Pancreas (tissue), 10 donors: ENCODE measurements around the gene CCDC192. TPM values are rescaled to one million over a fixed set of nuclear protein-coding genes. Genes with fewer than 3 reads are reported as not detected.
A peak's percentile ranks its signal among the peaks of the same experiment; 100 is the strongest.

Experiments used
- ATAC-seq, 4 donors: fragments of 200-7000 bp; cut with Tn5 transposase; one replicate each; pipeline versions ENCODE4 v1.8.0 to v1.9.1; 2020; ENCODE audit warnings: mild to moderate bottlenecking in 4 of 4, moderate library complexity in 4 of 4
- DNase-seq, 6 donors: peaks; one replicate each; pipeline ENCODE4 v3.0.0-alpha.2; 2020
- FAIRE-seq: peaks from 2 replicates; lab custom pipeline; 2012; peaks lifted over from hg19 to GRCh38; lab: Jason Lieb, UNC
- H3K27ac ChIP-seq, 4 donors: fragments of 200-600 bp; sonication (generic); 1 replicate in 3 of 4; 2 replicates in 1 of 4; pipeline versions ENCODE4 v1.5.0 to v1.8.0; 2020
- H3K27me3 ChIP-seq, 4 donors: fragments of 200-600 bp; one replicate each; pipeline ENCODE4 v1.8.0; 2021
- H3K36me3 ChIP-seq, 3 donors: fragments of 200-600 bp; sonication (generic) in 1 of 3; one replicate each; pipeline versions ENCODE4 v1.5.0 to v1.8.0; 2020 to 2021
- H3K4me1 ChIP-seq, 3 donors: fragments of 200-600 bp; one replicate each; pipeline ENCODE4 v1.8.0; 2021
- H3K4me3 ChIP-seq, 4 donors: fragments of 200-600 bp; sonication (generic) in 2 of 4; one replicate each; pipeline versions ENCODE4 v1.5.0 to v1.8.0; 2020 to 2021
- H3K9me3 ChIP-seq, 4 donors: fragments of 200-600 bp; one replicate each; pipeline ENCODE4 v1.8.0; 2021
- CTCF ChIP-seq, 4 donors: fragments of 200-600 bp; sonication (generic) in 3 of 4; IDR thresholded peaks; one replicate each; pipeline versions ENCODE4 v1.5.0 to v1.8.0; 2021; ENCODE audit warnings: antibody characterized with exemption in 4 of 4
- WGBS, 2 donors: extraction: QIAGEN DNeasy Blood & Tissue Kit; methylation state at CpG; one replicate each; pipeline ENCODE4 v1.1.7; 2013; 5-methylcytosine and 5-hydroxymethylcytosine counted together
- intact Hi-C, 3 donors: fragments of 100-400 bp; cut with DNase I; formaldehyde crosslinking; loops; one replicate each; pipeline versions ENCODE4 v1.11.1 to v1.14.2; 2022
- polyA plus RNA-seq, 2 donors: library from polyadenylated mRNA; stranded (reverse); fragments of 200-250 nt; gene quantifications; one replicate each; pipeline ENCODE4 v1.2.3, GENCODE V29; 2013
- total RNA-seq, 6 donors: library from RNA; stranded (reverse); fragmentation: NEBNext Ultra II Directional in 4 of 6; extraction: Animal tissue kit (Norgen Biotek cat#: 25700) in 4 of 6; gene quantifications; one replicate each; pipeline versions ENCODE4 v1.2.1 to v1.2.4, GENCODE V29; 2021 to 2023
- donor health status: healthy with polysubstance abuse.
- donor health status: DM: no; HTN: no; CAD: no; lungs with moderate emphysema.
- donor health status: DM: no; HTN: no; CAD: no.
- donor health status: control.
- donor health status: control.
- donor health status: Bipolar disorder and iron deficiency.
- donor health status: DM: yes; HTN: yes; CAD: no.
- donor health status: DM: no; HTN: no; CAD: no.
- donor health status: DM: no; HTN: no; CAD: no.
- donor health status: DM: yes; HTN: yes; CAD: no.

Gene CCDC192
- total and polyA plus RNA-seq, 8 donors: not detected

GRCh38 chr5:127909066-127909465, 205.9 kb downstream of the CCDC192 start:
- H3K36me3 ChIP-seq: no peaks in the 10 kb centered on the region
- no peak for FAIRE-seq
- peak in 2 of 6 donors; percentile 10 to 37 for DNase-seq
- H3K27me3 ChIP-seq: no peaks in the 10 kb centered on the region
- no peak overlapping the region for H3K27ac ChIP-seq
- intact Hi-C loops: no loop called here
- H3K9me3 ChIP-seq: no peaks in the 10 kb centered on the region
- peak in 2 of 4 donors; percentile 19 to 33 for TF ChIP-seq CTCF (IDR thresholded peaks at IDR 0.05)
- WGBS, 2 donors: 20 to 31% methylated on average over 3 of the region's 3 CpGs
- ATAC-seq: peak; percentile 74 to 98 (median 92)
- peaks cover 0 to 17% (median 9%) of the 10 kb centered on the region in 3 donors for H3K4me1 ChIP-seq
- H3K4me3 ChIP-seq: no peak overlapping the region

GRCh38 chr5:127909821-127910220, 206.6 kb downstream of the CCDC192 start:
- no peak for DNase-seq
- no peaks in the 10 kb centered on the region for H3K36me3 ChIP-seq
- no peak for TF ChIP-seq CTCF (IDR thresholded peaks at IDR 0.05)
- ATAC-seq: peak in 2 of 4 donors; percentile 34 to 53
- no peak overlapping the region for H3K4me3 ChIP-seq
- FAIRE-seq: no peak
- no peaks in the 10 kb centered on the region for H3K27me3 ChIP-seq
- H3K4me1 ChIP-seq: peaks cover 0 to 17% (median 9%) of the 10 kb centered on the region in 3 donors
- no peaks in the 10 kb centered on the region for H3K9me3 ChIP-seq
- intact Hi-C loops: no loop called here
- no peak overlapping the region for H3K27ac ChIP-seq
- 12 to 22% methylated on average over 1 of the region's 1 CpG for WGBS, 2 donors

- Histone ChIP-seq H3K27ac (no peak overlapping the region), H3K4me1 (peaks cover 0 to 17% (median 9%) of the 10 kb centered on the region in 3 donors), H3K27me3 (no peaks in the 10 kb centered on the region), H3K4me3 (no peak overlapping the region), H3K9me3 (no peaks in the 10 kb centered on the region), H3K36me3 (no peaks in the 10 kb centered on the region)
- no peak for TF ChIP-seq CTCF (IDR thresholded peaks at IDR 0.05)
- intact Hi-C loops: no loop called here
- ATAC-seq: no peak
- no peak for DNase-seq
- WGBS, 2 donors: 91 to 93% methylated on average over 2 of the region's 2 CpGs
- no peak for FAIRE-seq
These were observed 207.2 kb downstream of the CCDC192 start for GRCh38 chr5:127910307-127910956.

- H3K36me3 ChIP-seq: no peaks in the 10 kb centered on the region
- TF ChIP-seq CTCF (IDR thresholded peaks at IDR 0.05): no peak
- no peaks in the 10 kb centered on the region for H3K9me3 ChIP-seq
- H3K4me1 ChIP-seq: peaks cover 0 to 17% (median 9%) of the 10 kb centered on the region in 3 donors
- H3K27me3 ChIP-seq: no peaks in the 10 kb centered on the region
- no peak overlapping the region for H3K27ac ChIP-seq
- FAIRE-seq (no peak), ATAC-seq (no peak), DNase-seq (no peak)
- 90 to 91% methylated on average over 2 of the region's 2 CpGs for WGBS, 2 donors
- H3K4me3 ChIP-seq: no peak overlapping the region
- intact Hi-C loops: no loop called here
These were observed 208.4 kb downstream of the CCDC192 start for GRCh38 chr5:127911619-127912018.

GRCh38 chr5:127912411-127912810, 209.2 kb downstream of the CCDC192 start:
- intact Hi-C loops: no loop called here
- Histone ChIP-seq H3K36me3 (no peaks in the 10 kb centered on the region), H3K27me3 (no peaks in the 10 kb centered on the region), H3K27ac (no peak overlapping the region), H3K4me1 (peaks cover 5 to 17% (median 14%) of the 10 kb centered on the region in 3 donors), H3K9me3 (no peaks in the 10 kb centered on the region), H3K4me3 (no peak overlapping the region)
- DNase-seq: no peak
- no peak for ATAC-seq
- FAIRE-seq: no peak
- 84 to 87% methylated on average over 3 of the region's 3 CpGs for WGBS, 2 donors
- no peak for TF ChIP-seq CTCF (IDR thresholded peaks at IDR 0.05)
